Ovary (tissue), 9 donors: ENCODE measurements around the gene MXD3. TPM values are rescaled to one million over a fixed set of nuclear protein-coding genes. Genes with fewer than 3 reads are reported as not detected.

ENCODE experiments used
- DNase-seq, 5 donors: peaks; one replicate each; pipeline ENCODE4 v3.0.0-alpha.2; 2019 to 2020
- H3K27ac ChIP-seq, 2 donors: fragments of 200-600 bp; one replicate each; pipeline versions ENCODE4 v1.5.1 to v1.8.0; 2019 to 2022
- H3K27me3 ChIP-seq: fragments of 200-600 bp; one replicate; pipeline ENCODE4 v1.8.0; 2022
- H3K36me3 ChIP-seq: fragments of 200-600 bp; sonication (generic); one replicate; pipeline ENCODE4 v1.5.1; 2019
- H3K4me1 ChIP-seq: one replicate; pipeline ENCODE4 v1.8.1; 2013; ENCODE audit warnings: mild to moderate bottlenecking, moderate library complexity; ENCODE audit not compliant: insufficient read depth
- H3K4me3 ChIP-seq: fragments of 200-600 bp; sonication (generic); one replicate; pipeline ENCODE4 v1.5.1; 2017
- H3K9me3 ChIP-seq, 2 donors: fragments of 200-600 bp in 1 of 2; sonication (generic) in 1 of 2; one replicate each; pipeline versions ENCODE4 v1.5.1 to v1.8.1; 2013 to 2019; ENCODE audit warnings: mild to moderate bottlenecking in 1 of 2, moderate library complexity in 1 of 2
- EP300 ChIP-seq: sonication (generic); formaldehyde crosslinking; IDR thresholded peaks from one replicate; pipeline ENCODE4 v1.6.1; 2017; ENCODE audit warnings: antibody characterized with exemption
- POLR2A ChIP-seq: fragments of 450-650 bp; IDR thresholded peaks from one replicate; pipeline ENCODE4 v1.6.1; 2017; ENCODE audit warnings: antibody characterized with exemption, mild to moderate bottlenecking, moderate library complexity
- WGBS, 3 donors: extraction: QIAGEN DNeasy Blood & Tissue Kit in 1 of 3; methylation state at CpG; one replicate each; pipeline versions ENCODE4 v1.1.5 to v1.1.7; 2013 to 2017; 5-methylcytosine and 5-hydroxymethylcytosine counted together
- intact Hi-C, 4 donors: fragments of 100-400 bp; cut with DNase I; formaldehyde crosslinking; loops; one replicate each; pipeline versions ENCODE4 v1.11.0 to v1.15.1; 2022 to 2023
- polyA plus RNA-seq, 2 donors: library from polyadenylated mRNA; stranded (reverse); fragments of 200-250 nt in 1 of 2; fragments of 350-450 nt in 1 of 2; fragmentation: Illumina TruSeq in 1 of 2; extraction: RNeasy Lipid Tissue Mini Kit (QIAGEN cat#74804) in 1 of 2; gene quantifications; one replicate each; pipeline ENCODE4 v1.2.3, GENCODE V29; 2013 to 2014
- total RNA-seq, 7 donors: library from RNA; depleted of rRNA in 2 of 7; stranded (reverse); fragments of >200 nt in 2 of 7; fragmentation: NEBNext Ultra II Directional in 3 of 7; extraction: Animal tissue kit (Norgen Biotek cat#: 25700) in 3 of 7; gene quantifications; one replicate each; pipeline versions ENCODE4 v1.1.0 to v1.2.4, GENCODE V29; 2016 to 2023
- TF ChIP-seq, protein P1 (sequence below), 3 donors: fragments of 450-650 bp in 2 of 3; fragments of 200-600 bp in 1 of 3; IDR thresholded peaks; one replicate each; pipeline versions ENCODE4 v1.5.1 to v1.8.0; 2016 to 2022; ENCODE audit warnings: antibody characterized with exemption in 3 of 3, mild to moderate bottlenecking in 1 of 3
- donor health status: DM: no; HTN: no; CAD: no; lungs with moderate emphysema.
- donor health status: DM: no; HTN: no; CAD: no.
- donor health status: Bipolar disorder and iron deficiency.
- donor health status: DM: yes; HTN: yes; CAD: no.
- donor health status: DM: no; HTN: no; CAD: no.
- donor health status: DM: yes; HTN: yes; CAD: no.

The MXD3 gene
- total and polyA plus RNA-seq, 9 donors, result 0.30 to 9.8 (median 6.0) TPM

DNA sequence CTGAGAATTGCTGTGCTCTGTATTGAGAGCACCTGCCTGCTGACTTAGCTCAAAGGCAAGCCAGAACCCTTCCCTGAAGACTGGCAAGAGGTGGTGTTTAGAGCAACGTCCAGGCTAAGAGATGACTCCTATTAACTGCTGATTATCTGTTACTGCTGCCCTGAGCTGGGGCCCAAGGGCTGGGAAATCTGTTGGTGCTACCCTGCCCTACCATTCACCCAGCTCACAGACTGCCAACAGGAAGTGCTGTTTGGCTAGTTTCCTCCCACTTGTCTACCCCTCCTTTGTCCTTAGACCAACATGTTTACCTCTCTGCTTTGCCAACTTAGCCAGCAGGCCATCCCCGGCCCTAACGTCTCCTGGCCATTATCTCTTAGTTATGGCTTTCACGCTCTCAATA, 15.1 kb downstream of the MXD3 start:
- Histone ChIP-seq H3K27ac (no peak overlapping the region), H3K27me3 (no peaks in the 10 kb centered on the region), H3K36me3 (no peaks in the 10 kb centered on the region), H3K4me1 (peaks cover 4% of the 10 kb centered on the region), H3K4me3 (no peak overlapping the region), H3K9me3 (no peaks in the 10 kb centered on the region)
- 50 to 55% (median 51%) methylated on average over 4 of the region's 4 CpGs for WGBS, 3 donors
- TF ChIP-seq, protein P1, sequence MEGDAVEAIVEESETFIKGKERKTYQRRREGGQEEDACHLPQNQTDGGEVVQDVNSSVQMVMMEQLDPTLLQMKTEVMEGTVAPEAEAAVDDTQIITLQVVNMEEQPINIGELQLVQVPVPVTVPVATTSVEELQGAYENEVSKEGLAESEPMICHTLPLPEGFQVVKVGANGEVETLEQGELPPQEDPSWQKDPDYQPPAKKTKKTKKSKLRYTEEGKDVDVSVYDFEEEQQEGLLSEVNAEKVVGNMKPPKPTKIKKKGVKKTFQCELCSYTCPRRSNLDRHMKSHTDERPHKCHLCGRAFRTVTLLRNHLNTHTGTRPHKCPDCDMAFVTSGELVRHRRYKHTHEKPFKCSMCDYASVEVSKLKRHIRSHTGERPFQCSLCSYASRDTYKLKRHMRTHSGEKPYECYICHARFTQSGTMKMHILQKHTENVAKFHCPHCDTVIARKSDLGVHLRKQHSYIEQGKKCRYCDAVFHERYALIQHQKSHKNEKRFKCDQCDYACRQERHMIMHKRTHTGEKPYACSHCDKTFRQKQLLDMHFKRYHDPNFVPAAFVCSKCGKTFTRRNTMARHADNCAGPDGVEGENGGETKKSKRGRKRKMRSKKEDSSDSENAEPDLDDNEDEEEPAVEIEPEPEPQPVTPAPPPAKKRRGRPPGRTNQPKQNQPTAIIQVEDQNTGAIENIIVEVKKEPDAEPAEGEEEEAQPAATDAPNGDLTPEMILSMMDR (IDR thresholded peaks at IDR 0.05), result no peak
- TF ChIP-seq EP300 (no peak), POLR2A (no peak)
- DNase-seq, result no peak
- intact Hi-C loops, result no loop called here

DNA sequence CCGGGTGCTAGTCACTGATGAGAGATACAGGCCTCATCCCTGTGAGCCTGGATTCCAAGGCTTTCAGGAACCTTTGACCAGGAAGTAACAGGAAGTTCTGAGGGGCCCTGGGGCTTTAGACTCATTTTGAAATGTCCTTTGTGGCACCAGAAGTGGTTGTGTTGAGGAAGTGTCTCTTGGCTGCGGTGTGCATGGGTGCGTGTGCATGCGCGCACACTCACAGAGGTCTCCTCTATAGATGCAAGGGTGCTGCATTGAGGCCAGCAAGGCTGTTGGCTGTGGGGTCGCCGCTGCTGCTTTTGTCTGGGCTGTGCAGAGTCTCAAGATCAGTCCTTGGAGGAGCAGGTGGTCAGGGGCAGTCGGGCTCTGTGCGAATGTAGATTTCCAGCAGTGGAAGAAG, 15.8 kb downstream of the MXD3 start:
- intact Hi-C loops, result no loop called here
- no peak for DNase-seq
- peaks cover 4% of the 10 kb centered on the region for H3K4me1 ChIP-seq
- H3K36me3 ChIP-seq, result no peaks in the 10 kb centered on the region
- H3K27me3 ChIP-seq, result no peaks in the 10 kb centered on the region
- H3K9me3 ChIP-seq, result no peaks in the 10 kb centered on the region
- no peak overlapping the region for H3K4me3 ChIP-seq
- WGBS, 3 donors, result 92 to 96% (median 92%) methylated on average over 9 of the region's 9 CpGs
- H3K27ac ChIP-seq, result no peak overlapping the region
- no peak for TF ChIP-seq EP300

DNA sequence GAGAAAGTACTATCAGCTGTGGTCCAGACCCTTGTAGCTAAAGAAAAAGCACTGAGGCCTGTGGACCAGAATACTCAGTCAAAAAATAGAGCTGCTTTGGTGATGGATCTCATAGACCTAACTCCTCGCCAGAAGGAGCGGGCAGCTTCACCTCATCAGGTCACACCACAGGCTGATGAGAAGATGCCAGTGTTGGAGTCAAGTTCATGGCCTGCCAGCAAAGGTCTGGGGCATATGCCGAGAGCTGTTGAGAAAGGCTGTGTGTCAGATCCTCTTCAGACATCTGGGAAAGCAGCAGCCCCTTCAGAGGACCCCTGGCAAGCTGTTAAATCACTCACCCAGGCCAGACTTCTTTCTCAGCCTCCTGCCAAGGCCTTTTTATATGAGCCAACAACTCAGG, 17.1 kb downstream of the MXD3 start:
- TF ChIP-seq POLR2A, result no peak
- no peak for TF ChIP-seq EP300
- TF ChIP-seq, protein P1 (IDR thresholded peaks at IDR 0.05), result no peak
- Histone ChIP-seq H3K36me3 (no peaks in the 10 kb centered on the region), H3K4me1 (no peaks in the 10 kb centered on the region), H3K4me3 (no peak overlapping the region), H3K9me3 (no peaks in the 10 kb centered on the region), H3K27ac (no peak overlapping the region), H3K27me3 (no peaks in the 10 kb centered on the region)
- no peak for DNase-seq
- intact Hi-C loops, result no loop called here
- 83 to 91% (median 90%) methylated on average over 3 of the region's 3 CpGs for WGBS, 3 donors

DNA sequence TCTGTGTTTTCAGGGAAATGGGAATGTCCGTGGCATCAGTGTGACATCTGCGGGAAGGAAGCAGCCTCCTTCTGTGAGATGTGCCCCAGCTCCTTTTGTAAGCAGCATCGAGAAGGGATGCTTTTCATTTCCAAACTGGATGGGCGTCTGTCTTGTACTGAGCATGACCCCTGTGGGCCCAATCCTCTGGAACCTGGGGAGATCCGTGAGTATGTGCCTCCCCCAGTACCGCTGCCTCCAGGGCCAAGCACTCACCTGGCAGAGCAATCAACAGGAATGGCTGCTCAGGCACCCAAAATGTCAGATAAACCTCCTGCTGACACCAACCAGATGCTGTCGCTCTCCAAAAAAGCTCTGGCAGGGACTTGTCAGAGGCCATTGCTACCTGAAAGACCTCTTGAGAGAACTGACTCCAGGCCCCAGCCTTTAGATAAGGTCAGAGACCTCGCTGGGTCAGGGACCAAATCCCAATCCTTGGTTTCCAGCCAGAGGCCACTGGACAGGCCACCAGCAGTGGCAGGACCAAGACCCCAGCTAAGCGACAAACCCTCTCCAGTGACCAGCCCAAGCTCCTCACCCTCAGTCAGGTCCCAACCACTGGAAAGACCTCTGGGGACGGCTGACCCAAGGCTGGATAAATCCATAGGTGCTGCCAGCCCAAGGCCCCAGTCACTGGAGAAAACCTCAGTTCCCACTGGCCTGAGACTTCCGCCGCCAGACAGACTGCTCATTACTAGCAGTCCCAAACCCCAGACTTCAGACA, 17.7 kb downstream of the MXD3 start:
- TF ChIP-seq POLR2A, result no peak
- TF ChIP-seq, protein P1 (IDR thresholded peaks at IDR 0.05), result no peak
- TF ChIP-seq EP300, result no peak
- intact Hi-C loops, result no loop called here
- no peaks in the 10 kb centered on the region for H3K36me3 ChIP-seq
- no peak overlapping the region for H3K4me3 ChIP-seq
- H3K27ac ChIP-seq, result no peak overlapping the region
- no peaks in the 10 kb centered on the region for H3K4me1 ChIP-seq
- H3K9me3 ChIP-seq, result no peaks in the 10 kb centered on the region
- no peak for DNase-seq
- H3K27me3 ChIP-seq, result no peaks in the 10 kb centered on the region
- 91 to 96% (median 95%) methylated on average over 12 of the region's 12 CpGs for WGBS, 3 donors

DNA sequence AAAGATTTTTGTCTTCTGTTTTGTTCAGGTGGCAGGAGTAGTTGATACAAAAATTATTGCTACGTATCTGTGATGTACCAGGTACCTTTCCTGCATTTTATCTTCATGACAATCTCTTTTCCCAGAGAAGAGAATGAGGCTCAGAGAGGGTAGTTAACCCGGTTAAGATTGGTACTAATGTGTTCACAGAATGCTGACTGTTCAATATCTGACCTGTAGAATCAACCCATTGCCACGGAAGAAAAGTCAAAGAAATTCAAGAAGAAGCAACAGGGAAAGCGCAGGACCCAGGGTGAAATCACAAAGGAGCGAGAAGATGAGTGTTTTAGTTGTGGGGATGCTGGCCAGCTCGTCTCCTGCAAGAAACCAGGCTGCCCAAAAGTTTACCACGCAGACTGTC, 20.0 kb downstream of the MXD3 start:
- 93 to 97% (median 96%) methylated on average over 7 of the region's 7 CpGs for WGBS, 3 donors
- Histone ChIP-seq H3K36me3 (no peaks in the 10 kb centered on the region), H3K4me1 (no peaks in the 10 kb centered on the region), H3K27me3 (no peaks in the 10 kb centered on the region), H3K9me3 (no peaks in the 10 kb centered on the region), H3K27ac (no peak overlapping the region), H3K4me3 (no peak overlapping the region)
- no peak for TF ChIP-seq POLR2A
- TF ChIP-seq EP300, result no peak
- TF ChIP-seq, protein P1 (IDR thresholded peaks at IDR 0.05), result no peak
- intact Hi-C loops, result no loop called here
- no peak for DNase-seq
